Measurements from ENCODE around the gene CAPN14.

Gene CAPN14

DNA sequence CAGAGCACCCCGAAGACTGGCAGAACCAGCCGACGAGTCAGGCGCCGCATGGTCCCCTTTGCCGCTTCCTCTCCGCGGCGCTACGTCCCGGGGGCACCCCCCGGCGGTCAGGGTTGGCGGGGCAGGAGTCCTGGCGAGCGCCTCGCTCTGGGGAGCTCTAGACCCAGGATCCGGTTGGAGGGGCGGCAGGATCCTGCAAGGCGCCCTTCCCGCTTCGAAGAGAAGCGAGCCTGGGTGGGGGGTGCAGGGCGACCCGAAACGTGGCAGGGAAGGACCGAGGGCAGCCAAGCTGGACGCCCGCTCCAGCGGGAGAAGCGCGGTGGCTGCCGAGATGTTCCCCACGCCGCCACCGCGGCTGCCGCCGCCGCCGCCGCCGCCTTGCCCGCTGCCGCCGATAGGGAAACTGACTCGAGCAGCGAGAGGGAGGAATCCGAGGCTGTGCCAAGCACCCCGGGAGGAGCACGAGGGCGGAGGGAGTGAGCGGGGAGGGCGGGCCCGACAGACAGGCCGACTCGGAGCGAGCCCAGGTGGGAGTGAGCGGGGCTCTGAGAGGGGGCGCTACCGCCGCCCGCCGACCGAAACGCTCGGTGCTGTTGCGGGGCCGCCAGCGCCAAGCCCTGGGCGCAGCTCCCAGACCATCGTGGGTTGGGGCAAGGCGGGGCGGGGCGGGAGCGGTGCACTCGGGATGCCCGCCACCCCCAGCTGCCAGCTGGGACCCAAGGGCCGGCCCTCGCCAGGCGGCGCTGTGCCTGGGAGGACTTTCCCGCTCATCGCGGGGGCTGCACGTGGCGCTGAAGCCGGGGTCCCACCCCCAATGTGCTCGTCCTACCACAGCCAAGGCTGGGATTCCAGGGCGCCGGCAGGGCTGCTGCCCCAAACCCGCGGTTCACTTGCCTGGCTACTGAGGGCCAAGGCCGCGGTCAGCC lies 79.0 kb downstream of the CAPN14 start, which contains the start of gene GALNT14:
GALNT14 (minus strand) TSS at position 404 of the 926 bp plus-strand sequence; CDS start at position 50, 354 bp downstream.
- no peak for FAIRE-seq

- no peak for FAIRE-seq
Measured at GRCh38 chr2:31137211-31138036, 79.9 kb downstream of the CAPN14 start.

GRCh38 chr2:31136732-31137131 lies 80.6 kb downstream of the CAPN14 start:
- FAIRE-seq: no peak

GRCh38 chr2:31136000-31136399 lies 81.3 kb downstream of the CAPN14 start:
- FAIRE-seq: no peak

- FAIRE-seq: no peak
Measured at GRCh38 chr2:31134480-31134879, 82.8 kb downstream of the CAPN14 start.

- FAIRE-seq: no peak
Measured at GRCh38 chr2:31132786-31133185, 84.5 kb downstream of the CAPN14 start.

DNA sequence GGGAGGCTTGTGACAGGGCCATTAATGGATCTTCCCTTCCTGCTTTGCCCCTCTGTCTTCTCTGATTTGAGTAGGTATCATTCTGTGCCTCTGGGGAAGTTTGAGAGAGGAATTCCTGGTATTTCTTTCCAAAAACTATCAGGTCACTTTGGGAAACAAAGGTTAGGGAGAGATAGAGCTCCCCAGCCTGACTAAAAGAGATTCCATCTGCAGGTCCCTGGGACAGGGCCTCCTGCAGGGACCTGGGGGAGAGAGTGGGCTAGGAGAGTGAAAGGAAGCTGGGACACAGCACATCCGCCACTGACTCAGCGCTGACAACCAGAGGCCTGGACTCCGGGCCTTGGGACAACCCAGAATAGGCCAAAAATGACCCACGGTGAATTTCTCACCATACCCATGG lies 85.4 kb downstream of the CAPN14 start:
- no peak for FAIRE-seq

DNA sequence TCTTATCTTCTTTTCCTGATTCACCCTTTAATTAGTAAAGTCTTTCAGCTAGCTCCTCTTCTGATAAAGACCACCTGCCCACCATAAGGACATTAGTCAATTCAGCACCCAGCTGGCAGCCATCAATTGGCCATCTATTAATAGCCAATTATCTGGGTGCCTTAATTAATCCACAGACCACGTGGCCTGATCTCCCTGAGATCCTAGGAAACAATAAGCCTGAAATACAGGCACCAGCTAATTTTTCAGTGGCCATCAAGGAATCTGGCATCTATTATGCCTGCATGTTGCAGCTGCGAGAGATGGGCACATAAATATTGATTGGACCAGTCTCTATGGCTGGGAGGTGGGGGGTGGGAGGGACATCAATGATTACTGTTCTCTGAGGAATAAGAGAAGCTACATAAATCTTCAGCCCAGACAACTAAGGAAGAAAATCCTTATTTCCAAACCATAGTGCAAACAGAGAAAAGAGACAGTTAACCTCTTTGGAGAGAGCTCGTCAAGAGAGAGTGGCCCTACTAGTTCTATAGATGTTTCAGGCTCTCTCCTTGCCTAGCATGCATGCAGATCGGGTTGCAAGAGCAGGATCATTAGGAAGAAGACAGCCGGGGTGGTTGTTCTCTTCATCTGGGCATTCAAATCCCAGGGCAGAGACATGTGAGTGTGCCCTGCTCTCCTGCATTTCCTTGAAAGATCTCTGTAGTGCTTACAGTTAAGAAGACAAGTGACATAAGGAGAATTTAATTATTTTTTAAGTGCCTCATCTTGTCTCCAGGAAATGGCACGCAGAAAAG lies 87.7 kb downstream of the CAPN14 start:
- no peak for FAIRE-seq

- FAIRE-seq: no peak
Measured at GRCh38 chr2:31127931-31128330, 89.4 kb downstream of the CAPN14 start.

DNA sequence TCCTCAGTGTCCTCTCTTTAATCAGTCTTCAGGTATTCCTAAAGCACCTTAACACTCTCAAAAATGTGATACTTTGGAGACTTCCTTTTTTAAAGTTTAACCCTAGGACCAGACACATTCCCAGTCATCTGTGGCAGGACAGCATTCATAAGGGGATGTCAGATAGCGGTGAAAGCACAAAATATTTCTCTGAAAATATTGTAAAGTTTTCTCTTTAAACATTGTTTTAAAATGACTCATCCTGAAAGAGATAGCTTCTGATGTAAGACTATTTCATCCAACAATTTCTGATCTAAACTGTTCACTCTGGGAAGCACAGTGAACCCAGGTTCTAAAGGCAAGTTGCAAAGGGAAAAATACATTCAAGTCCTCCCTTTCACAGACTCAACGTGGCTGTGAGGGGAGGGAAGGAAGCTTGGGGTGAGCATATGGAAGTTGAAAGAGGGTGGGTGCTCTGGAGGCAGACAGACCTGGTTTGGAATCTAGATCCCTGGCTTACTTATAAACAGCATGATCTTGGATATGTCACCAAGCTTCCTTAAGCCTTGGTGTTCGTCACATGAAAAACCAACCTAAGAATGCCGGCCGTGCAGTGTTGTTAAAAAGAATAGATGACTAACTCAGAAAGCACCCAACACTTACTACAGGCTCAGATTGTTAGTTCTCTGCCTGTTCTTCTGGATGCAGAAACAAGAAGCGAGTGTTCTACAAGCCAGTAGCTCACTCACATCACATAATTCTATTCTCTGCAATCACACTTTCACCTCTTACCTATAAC lies 91.2 kb downstream of the CAPN14 start:
- no peak for FAIRE-seq

- FAIRE-seq: no peak
Measured at GRCh38 chr2:31124904-31125303, 92.4 kb downstream of the CAPN14 start.

Data from endometrium (tissue), 2 donors.